ENCODE data around the gene CC2D2B.

CC2D2B gene

GRCh38 chr10:96075977-96076376, 168.2 kb downstream of the CC2D2B start:
- DNase-seq (ENCODE audit: low spot score): no peak

- DNase-seq (ENCODE audit: low spot score): no peak
Observed at GRCh38 chr10:96077156-96077555, 169.4 kb downstream of the CC2D2B start.

- no peak for DNase-seq (ENCODE audit: low spot score)
Observed at GRCh38 chr10:96082153-96082552, 174.4 kb downstream of the CC2D2B start.

All from Ammon's horn (tissue), 1 donor.